Activated CD4-positive, alpha-beta T cell treated with anti-CD3 and anti-CD28 coated beads, Interleukin-2, Interleukin-6, amounts not matched to agents 100 ng/mL and 50 ng/mL, durations not matched to agents 16 hours and 8 hours (primary cell): ENCODE results near the gene GRM8.
"Not testable (repeated sequence)": the region's sequence is repeated elsewhere in the genome, so short reads cannot be mapped to it uniquely, and the experiment has no call there.

ENCODE experiments used
- DNase-seq: peaks from one replicate; pipeline ENCODE4 v3.0.0-alpha.2; 2020

The GRM8 gene

GRCh38 chr7:126905255-126905654 lies 347.5 kb downstream of the GRM8 start:
- not testable (repeated sequence) for DNase-seq

- DNase-seq: not testable (repeated sequence)
These were observed 351.5 kb downstream of the GRM8 start for GRCh38 chr7:126901041-126901765.

- DNase-seq: not testable (repeated sequence)
These were observed 364.8 kb downstream of the GRM8 start for GRCh38 chr7:126887980-126888379.

GRCh38 chr7:126887560-126887959 lies 365.2 kb downstream of the GRM8 start:
- not testable (repeated sequence) for DNase-seq

GRCh38 chr7:126882730-126883129 lies 370.0 kb downstream of the GRM8 start:
- DNase-seq: not testable (repeated sequence)

- not testable (repeated sequence) for DNase-seq
These were observed 370.8 kb downstream of the GRM8 start for GRCh38 chr7:126881908-126882307.

GRCh38 chr7:126881315-126881714 lies 371.4 kb downstream of the GRM8 start:
- DNase-seq: no peak

GRCh38 chr7:126876536-126876935 lies 376.2 kb downstream of the GRM8 start:
- not testable (repeated sequence) for DNase-seq

GRCh38 chr7:126856691-126857291 lies 395.9 kb downstream of the GRM8 start:
- DNase-seq: peak; percentile 13

GRCh38 chr7:126845331-126845730 lies 407.4 kb downstream of the GRM8 start:
- no peak for DNase-seq

- DNase-seq: no peak
These were observed 408.9 kb downstream of the GRM8 start for GRCh38 chr7:126843883-126844282.

- DNase-seq: no peak
These were observed 409.4 kb downstream of the GRM8 start for GRCh38 chr7:126843336-126843735.

GRCh38 chr7:126842451-126842850 lies 410.3 kb downstream of the GRM8 start:
- DNase-seq: no peak

- DNase-seq: no peak
These were observed 411.9 kb downstream of the GRM8 start for GRCh38 chr7:126840869-126841268.

- DNase-seq: no peak
These were observed 413.1 kb downstream of the GRM8 start for GRCh38 chr7:126839624-126840023.

GRCh38 chr7:126838194-126838593 lies 414.5 kb downstream of the GRM8 start:
- no peak for DNase-seq

- DNase-seq: not testable (repeated sequence)
These were observed 421.5 kb downstream of the GRM8 start for GRCh38 chr7:126831241-126831640.

- no peak for DNase-seq
These were observed 431.8 kb downstream of the GRM8 start for GRCh38 chr7:126820925-126821324.

GRCh38 chr7:126819197-126819484 lies 433.6 kb downstream of the GRM8 start:
- DNase-seq: no peak

GRCh38 chr7:126818393-126819196 lies 434.1 kb downstream of the GRM8 start:
- DNase-seq: no peak

GRCh38 chr7:126809188-126809587 lies 443.6 kb downstream of the GRM8 start:
- no peak for DNase-seq

GRCh38 chr7:126806614-126807013 lies 446.1 kb downstream of the GRM8 start:
- no peak for DNase-seq

GRCh38 chr7:126805351-126805750 lies 447.4 kb downstream of the GRM8 start:
- DNase-seq: no peak

- no peak for DNase-seq
These were observed 448.1 kb downstream of the GRM8 start for GRCh38 chr7:126804604-126805003.
